Ramos (cell line): ENCODE measurements around the gene CASP3.

Source experiments
- in situ Hi-C: fragments of 300-500 bp; cut with MboI; formaldehyde crosslinking; loops from one replicate; pipeline ENCODE4 v1.14.3; 2022; ENCODE audit warnings: low sequenced_read_pairs; ENCODE audit not compliant: unreplicated experiment

CASP3 gene

DNA sequence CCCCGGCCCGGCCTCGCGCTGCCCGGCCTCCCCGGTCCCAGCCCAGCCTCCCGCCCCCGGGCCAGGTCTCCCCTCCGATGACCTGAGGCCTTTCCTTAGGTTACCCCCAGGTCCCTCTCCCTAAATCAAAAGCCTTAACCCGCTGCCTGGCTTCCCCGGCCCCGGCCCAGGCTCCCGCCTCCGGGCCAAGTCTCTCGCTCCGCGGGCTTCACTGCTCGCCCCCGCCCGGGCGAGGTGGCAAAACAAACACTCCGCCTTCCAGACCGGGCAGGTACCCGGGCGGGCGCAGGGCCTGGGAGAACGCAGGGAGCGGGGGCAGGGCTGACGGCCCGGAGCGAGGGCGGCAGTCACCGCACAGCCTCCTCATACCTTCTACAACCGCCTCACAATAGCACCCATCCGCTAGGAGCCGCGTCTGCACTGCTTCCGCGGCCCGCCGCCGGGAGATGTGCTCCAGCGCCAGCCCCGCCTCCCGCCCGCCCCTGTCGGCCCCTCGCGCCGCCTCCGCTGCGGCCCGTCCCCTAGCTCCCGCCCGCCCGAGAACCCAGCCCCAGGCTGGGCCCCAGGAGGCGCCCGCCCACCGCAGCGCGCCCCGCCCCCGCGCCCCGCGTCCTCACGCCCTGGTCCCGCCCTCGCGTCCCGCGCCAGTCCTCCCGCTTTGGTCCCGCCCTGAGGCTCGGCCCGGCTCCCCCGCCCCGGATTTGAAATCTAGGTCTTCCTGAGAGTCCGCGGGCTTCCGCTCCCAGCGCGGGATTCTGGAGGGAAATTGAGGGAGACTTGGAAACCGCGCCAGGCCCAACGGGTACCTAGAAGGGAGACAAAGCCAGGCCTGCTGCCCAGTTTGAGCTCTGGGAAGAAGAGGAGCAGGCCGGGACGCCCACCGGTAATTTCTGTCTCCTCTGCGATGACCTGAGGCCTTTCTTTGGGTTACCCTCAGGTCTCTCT lies at the start of gene CASP3, which contains the start of gene PRIMPOL:
TSS of gene CASP3 (minus strand) at position 422 of the 945 bp plus-strand sequence. CDS start 10,994 bp downstream, outside the sequence.
TSS of gene PRIMPOL (plus strand) at position 713 of the 945 bp plus-strand sequence. CDS start 7,403 bp downstream, outside the sequence.
- in situ Hi-C loops, result no loop called here

DNA sequence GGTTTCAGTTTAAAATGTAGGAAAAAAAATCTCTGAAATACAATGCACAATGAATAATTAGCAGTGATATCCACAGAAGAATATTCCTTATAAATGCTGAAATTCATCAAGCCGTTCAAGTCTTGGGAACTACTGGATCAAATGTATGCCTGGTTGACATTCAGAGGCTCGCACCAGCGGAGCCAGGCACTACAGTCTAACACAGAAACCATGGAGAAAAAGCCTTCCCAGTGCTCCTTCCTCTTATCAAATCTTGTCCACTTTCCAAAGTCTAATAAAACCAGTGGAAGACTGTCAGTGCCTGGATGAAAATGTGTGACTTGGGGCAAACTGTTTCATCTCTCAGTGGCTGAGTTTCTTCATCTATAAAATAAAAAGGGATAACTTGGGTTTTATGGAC lies 48.7 kb upstream of the CASP3 start:
- in situ Hi-C loops, result no loop called here

DNA sequence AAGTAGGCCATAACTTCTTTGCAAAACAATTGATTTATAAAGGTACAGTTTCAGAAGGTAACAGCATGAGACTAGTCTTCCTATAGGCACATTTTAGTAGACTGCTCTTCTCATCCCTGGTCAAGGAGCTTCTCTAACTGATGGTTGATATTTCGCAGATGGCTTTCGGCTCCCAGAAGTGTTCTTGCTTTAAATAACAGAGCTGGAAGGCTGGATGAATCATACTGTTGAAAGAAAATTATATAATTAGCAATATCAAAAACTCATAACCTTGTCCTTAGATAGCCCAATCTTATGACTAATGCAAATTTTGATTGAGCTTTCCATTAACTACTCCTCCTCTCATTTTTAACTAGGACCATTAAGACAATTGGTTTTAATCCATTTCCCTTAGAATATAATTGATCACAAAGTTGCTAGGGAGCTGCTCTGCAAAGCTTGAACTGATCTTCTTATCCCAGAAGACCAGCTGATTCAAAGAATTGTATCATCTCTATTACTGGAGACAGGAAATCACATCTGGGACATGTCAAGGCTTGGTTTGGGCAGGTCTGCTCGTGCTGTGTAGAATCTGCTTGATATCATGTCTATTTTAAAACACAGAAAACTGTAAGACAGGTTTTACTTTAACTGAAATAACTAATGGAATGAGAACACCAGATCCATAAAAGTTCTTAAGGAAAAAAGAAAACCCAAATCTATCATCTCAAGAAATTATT lies 46.1 kb upstream of the CASP3 start:
- in situ Hi-C loops, result no loop called here

DNA sequence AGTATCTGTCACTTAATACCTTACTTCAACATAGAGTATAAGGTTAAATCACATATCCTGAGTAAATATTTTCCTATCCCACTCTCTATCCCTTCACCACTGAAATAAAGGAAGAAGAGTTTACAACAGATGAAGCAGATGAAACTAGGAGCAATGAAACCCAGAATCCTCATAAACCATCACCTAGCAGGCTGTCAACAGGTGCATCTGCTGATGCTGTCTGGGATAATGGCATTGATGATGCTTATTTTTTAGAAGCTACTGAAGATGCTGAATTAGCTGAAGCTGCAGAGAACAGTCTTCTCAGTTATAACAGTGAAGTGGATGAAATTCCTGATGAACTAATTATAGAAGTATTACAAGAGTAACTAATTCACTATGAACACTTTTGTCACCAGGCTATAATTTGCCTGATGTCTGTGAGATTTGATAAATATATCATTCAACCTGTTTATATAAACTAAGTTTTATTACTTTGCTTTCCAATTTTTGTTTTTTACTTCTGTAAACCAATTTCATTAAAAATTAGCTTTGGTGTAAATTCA lies 45.2 kb upstream of the CASP3 start:
- in situ Hi-C loops, result no loop called here

DNA sequence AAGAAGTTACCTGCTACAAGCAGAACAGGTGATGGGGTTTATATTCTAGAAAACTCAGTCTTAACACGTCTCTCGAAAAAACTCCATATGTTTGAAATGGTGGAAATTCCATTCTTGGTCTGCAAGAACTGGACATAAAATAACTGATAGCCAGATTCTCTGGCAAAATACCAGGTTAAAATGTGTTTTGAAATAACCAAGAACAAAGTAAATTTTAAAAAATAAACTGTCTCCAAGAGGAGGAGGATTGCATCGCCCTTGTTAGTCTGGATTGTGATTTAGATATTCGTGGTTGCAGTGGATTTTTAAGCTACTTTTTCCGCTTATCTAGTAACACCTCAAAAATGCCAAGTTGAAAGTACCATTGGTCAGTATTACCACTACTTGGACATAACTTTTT lies 43.8 kb upstream of the CASP3 start:
- in situ Hi-C loops, result no loop called here

DNA sequence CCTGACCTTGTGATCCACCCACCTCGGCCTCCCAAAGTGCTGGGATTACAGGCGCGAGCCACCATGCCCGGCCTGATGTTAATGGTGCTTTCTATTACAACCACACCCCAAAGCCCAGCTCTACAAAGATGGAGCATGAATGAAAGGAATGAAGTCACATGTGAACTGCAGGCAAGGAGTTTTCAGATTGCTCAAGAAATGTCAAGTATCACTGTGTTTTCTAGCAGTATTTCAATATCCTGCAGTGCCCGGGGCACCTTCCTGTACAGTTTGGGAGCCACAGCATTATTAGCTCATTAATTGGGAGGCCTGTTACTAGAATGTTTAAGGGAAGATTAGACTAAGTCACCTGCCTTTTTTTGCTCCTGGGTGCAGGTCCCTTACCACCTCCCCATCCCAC lies 40.4 kb upstream of the CASP3 start:
- in situ Hi-C loops, result no loop called here

DNA sequence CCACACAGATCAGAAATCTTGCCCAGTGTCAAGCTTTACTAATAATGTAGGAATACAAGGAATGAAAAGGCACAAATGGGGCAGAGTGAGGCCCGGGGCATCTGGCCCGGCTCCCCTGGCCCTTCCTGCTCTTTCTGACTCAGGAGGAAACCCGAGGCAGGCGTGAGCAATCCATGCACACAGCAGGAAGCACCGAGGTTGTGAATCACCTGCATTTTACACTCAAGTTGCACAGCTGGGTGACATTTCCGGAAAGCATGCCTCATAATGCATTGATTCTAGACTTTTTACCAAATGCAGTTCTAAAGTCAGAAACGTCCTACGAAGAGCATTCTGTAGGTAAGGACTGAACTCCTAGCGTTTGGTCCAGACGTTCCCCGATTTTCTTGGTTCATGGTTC lies 39.2 kb upstream of the CASP3 start:
- in situ Hi-C loops, result no loop called here

DNA sequence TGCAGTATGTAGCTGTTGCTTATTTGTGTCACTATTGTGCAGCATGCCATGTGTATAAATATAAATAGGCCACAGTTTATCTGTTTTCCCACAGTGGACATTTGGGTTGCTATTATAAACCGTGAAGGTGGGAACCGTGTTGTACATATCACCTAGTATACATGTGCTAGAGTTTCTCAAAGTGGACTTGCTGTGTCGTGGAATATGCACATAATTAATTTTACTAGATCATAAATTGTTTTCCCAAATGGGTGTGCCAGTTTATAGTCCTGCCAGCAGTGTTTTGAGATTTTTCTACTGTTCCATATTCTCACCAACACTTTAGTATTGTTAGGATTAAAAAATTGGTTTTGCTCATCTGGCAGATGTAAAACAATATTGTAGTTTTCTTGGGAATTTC lies 38.8 kb upstream of the CASP3 start:
- in situ Hi-C loops, result no loop called here

DNA sequence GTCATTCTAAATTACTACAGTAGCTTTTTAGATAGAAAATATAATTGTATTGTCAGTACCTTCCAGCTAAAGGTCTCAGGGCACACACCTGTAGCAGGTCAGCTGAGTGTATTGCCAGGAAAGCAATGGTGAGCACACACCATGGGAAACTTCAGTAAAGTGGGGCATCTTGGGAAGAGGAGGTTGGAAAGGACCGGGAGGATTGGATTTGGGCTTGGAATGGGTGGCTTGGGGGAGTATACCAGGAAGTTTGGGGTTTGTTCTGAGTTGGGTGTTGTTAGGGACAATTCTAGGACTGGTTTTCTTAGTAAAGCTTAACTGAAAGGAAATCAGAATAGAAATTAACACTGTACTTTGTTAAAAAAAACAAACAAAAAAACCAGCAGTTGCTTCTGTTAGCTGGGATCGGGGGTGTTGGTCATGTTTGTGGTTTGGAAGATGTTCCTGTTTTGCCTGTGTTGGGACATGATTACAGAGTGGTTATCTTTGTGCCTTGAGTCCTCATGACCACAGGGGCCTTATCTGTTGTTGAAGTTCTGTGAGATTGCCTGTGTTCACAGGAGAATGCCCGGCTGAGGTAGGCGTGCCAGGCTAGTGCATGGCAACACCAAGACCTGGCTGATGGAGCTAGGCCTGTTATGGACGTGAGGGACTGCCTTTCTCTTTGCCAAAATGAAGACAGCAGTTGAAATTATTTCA lies 35.4 kb upstream of the CASP3 start:
- in situ Hi-C loops, result no loop called here

DNA sequence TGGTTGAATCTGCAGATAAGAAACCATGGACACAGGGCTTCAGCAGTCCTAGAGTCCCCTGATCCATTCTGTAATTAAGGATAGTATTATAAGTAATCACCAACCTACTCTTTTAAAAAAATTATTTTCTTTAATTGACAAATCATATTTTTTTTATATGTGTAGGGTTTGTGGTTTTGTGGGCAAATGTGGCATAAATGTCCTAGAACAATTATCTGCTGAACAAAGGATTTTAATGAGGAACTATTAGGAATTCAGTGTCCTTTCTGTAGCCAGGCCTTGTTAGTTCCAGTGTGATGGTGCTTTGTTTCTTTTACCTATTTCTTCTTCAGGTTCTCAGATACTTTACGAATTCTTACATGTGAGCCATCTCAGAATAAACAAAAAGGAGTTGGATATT lies 32.7 kb upstream of the CASP3 start:
- in situ Hi-C loops, result no loop called here

DNA sequence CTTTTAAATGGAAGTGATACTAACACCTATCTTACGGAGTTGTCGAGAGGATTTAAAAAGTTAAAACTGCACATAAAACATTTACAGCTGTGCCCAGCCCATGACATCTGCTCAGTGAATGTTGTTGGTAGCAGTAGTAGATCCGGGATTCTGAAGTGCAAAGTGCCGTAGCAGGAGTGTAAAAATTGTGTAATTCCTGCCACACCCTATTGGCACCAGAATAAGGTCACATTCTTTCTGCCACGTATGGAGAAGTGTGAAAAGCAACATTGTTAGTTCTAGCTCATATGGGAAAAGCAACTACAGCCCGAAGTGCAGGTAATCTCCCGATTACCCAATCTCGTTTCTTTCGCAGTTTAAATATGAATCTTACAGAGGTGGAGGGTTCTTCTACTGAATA lies 31.5 kb upstream of the CASP3 start:
- in situ Hi-C loops, result no loop called here

DNA sequence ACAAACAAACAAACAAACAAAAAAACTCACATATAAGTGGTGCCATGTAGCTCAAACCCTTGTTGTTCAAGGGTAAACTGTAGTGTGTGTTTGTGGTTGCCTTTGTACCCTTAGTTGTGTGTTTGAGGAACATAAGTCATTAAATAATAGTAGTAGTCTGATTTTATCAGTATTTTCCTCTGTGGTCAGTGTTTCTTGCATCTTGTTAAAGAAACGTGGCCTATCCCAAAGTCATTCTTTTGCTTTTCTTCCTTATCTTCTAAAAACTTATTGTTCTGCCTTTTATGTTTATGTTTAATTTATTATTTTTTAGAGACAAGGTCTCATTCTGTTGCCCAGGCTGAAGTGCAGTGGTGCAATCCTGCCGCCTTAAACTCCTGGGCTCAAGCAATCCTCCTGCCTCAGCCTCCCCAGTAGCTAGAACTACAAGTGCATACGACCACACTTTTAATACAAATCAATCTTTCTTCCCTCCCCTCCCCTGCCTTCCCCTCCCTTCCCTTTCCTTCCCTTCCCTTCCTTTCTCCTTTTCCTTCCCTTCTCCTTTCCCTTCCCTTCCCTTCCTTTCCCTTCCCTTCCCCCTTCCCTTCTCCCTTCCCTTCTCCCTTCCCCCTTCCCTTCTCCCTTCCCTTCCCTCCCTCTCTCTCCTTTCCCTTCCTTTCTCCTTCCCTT lies 26.7 kb upstream of the CASP3 start:
- in situ Hi-C loops, result no loop called here

DNA sequence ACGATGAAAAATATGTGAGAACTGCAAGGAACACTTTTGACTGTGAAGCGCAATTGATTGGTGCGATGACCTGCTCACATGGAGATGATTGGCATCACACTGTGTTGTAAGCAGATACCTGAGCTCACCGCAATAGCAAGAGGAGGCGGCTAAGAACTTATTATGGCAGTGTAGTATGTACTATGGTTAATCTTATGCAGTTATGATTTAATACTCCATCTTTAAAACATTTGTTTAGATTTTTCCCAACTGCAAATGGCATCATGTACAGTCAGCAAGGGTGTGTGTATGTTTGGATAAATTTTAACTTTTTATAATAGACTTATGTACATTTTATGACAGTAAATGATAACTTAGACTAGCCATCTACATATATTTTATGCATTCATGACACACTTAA lies 25.8 kb upstream of the CASP3 start:
- in situ Hi-C loops, result no loop called here

DNA sequence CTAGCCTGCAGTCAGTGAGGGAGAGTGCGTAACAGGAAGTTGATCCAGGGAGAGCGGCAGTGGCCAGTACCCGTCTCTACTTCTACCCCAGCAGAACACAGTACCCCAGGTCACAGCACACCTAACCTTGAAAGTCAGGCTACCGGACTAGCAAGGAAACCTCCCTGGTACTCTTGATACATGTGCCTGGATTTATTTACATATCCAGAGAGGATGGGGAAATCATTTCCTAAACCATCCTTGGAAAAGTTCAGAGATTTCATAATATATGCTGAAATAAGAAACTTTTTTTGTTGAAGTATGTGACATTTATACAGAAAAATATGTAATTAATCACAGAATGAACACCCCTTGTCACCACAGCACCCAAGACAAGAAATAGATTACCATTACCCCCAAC lies 24.8 kb upstream of the CASP3 start:
- in situ Hi-C loops, result no loop called here

DNA sequence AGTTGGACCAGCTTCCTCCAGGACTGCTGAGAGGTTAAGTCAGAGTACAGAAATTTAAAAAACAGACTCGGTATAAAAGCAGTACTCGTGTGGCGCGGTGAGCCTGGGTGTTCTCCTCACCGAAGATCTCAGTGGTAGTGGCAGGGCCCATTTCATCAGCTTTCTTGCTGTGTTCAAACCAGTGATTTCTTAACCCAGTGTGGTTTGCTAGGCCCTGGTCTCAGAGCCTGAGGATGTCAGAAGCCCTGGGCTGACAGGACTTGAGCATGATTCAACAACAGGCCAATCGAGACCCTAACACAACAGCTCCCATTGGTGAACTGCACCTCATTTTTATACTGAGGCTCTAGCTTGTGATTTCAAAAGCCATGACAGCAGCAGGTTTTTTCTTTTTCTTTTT lies 23.5 kb upstream of the CASP3 start:
- in situ Hi-C loops, result no loop called here

DNA sequence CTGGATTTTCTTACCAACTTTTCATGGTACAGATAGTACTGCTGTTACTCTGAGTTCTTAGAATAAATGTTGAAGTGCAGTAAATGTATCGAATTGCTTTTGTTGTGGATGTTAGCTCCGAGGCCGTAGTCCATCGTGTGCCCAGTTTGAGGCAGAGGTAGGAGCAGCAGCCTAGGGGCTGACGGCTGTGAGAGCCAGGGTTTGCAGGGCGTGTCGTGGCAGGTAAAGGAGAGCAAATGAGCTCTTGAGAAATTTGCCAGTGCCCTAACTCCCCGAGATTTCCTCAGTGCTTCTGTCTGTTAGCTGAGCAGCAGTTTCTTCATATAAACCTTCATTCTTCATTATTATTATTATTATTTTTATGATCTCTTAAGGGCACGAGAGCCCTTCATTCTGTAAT lies 21.9 kb upstream of the CASP3 start:
- in situ Hi-C loops, result no loop called here

DNA sequence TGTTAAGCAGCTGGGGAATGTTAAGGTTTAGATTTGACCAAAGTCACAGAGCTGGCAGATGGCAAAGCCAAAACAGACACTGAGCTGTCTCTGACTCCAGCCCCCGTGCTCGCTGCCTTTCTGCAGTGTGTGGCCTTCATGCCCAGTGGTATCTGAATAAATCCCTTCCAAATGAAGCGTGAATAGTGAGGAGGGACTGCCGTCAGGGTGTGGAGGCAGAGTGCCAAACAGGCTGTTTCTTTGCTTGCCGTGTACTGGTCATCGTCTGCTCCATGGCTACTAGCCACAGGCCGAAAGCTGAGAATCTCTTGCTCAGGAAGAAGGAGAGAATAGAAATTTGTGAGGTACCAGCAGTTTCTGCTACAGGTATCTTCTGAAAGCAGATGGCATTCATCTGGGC lies 20.0 kb upstream of the CASP3 start:
- in situ Hi-C loops, result no loop called here

DNA sequence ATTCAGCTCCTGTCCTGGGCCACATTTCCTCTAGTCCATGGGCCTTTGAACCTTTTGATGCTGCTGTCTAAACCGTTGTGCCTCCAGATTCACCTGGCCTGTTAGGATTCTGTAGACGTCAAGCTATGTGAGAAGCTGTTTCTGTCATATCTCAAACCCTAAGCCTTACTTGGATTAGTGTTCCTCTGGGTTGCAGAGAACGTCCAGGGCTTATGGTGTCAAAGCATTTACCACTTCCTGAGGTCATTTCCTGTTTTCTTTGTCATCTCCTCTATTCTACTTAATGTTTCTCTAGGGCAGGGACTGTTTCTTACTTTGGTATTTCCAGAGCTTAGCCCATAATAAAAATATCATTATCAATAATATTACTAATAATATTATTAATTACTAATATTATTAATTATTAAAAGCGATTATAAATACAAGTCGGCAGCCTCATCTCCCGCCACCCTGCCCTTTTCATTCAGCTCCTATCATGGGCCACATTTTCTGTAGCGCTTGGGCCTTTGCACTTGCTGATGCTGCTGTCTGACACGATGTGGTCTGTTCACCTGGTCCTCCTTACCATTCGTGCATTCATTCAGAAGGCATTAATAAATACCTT lies 19.4 kb upstream of the CASP3 start:
- in situ Hi-C loops, result no loop called here

DNA sequence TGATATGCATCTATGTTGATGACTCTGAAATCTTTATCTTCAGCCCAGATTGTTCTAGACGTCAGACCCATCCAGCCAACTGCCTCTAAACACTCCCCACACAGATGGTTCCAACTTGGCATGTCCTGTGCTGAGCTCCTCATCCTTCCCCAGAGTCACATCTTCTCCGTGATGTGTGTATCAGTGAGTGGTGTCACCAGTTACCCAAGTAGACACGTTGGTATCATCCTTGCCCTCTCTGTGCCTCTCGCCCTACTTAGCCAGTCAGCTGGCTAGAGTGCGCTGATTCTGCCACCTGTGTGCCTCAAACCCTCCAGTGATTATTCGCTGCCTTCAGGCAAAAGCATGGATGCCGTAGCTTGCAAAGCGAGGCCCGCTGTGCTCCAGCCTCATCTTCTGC lies 18.8 kb upstream of the CASP3 start:
- in situ Hi-C loops, result no loop called here

DNA sequence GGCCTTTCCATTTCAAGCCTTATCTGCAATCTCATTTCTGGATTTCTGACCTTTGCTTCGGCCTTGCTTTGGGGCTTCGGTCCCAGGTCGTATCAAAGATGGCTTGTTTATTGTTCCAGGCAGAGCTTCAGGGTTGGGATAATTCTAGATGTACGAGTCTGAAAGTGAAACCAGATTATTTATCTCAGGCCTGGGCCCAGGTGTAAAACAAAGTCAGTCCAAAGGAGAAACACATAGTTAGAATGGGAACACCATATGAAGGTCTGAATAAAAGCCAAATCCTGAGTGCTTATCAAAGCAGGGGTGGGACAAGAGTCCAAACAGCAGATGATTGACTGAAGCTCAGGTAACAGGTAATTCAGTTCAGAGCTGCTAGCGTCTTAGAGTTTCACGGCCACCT lies 17.4 kb upstream of the CASP3 start:
- in situ Hi-C loops, result no loop called here
